SK-N-SH treated with all-trans-retinoic acid at 6 μM for 48 hours (cell line): Measurements from ENCODE around the gene CST7.

Source experiments
- ARNTL ChIP-seq: fragments of 450-650 bp; formaldehyde crosslinking; IDR thresholded peaks from 2 replicates; pipeline ENCODE4 v1.5.0; 2020; ENCODE audit warnings: low read depth, mild to moderate bottlenecking, moderate library complexity, borderline replicate concordance
- PATZ1 ChIP-seq: fragments of 250-450 bp; sonication (Bioruptor Pico); IDR thresholded peaks from 2 replicates; pipeline ENCODE4 v1.8.0; 2020; ENCODE audit warnings: mild to moderate bottlenecking, moderate library complexity, borderline replicate concordance
- PPARA ChIP-seq: fragments of 250-450 bp; sonication (Bioruptor Pico); IDR thresholded peaks from 2 replicates; pipeline ENCODE4 v1.5.0; 2020; ENCODE audit warnings: mild to moderate bottlenecking, borderline replicate concordance
- RARB ChIP-seq: fragments of 250-450 bp; sonication (Bioruptor Pico); IDR thresholded peaks from 2 replicates; pipeline ENCODE4 v1.8.0; 2021; ENCODE audit warnings: mild to moderate bottlenecking, moderate library complexity
- TOX ChIP-seq: fragments of 250-450 bp; sonication (Bioruptor Pico); IDR thresholded peaks from 2 replicates; pipeline ENCODE4 v1.8.0; 2021; ENCODE audit warnings: mild to moderate bottlenecking, moderate library complexity, borderline replicate concordance
- ZFP3 ChIP-seq: fragments of 250-450 bp; sonication (Bioruptor Pico); IDR thresholded peaks from 2 replicates; pipeline ENCODE4 v1.5.0; 2020; ENCODE audit warnings: mild to moderate bottlenecking, moderate library complexity

- no peak for TF ChIP-seq RARB (CRISPR knock-in tag)
- TF ChIP-seq TOX (CRISPR knock-in tag), result no peak
- no peak for TF ChIP-seq ZFP3 (CRISPR knock-in tag)
- TF ChIP-seq PPARA (CRISPR knock-in tag), result no peak
- TF ChIP-seq ARNTL (CRISPR knock-in tag), result no peak
- TF ChIP-seq PATZ1 (CRISPR knock-in tag), result no peak
Observed at GRCh38 chr20:24942679-24943078, 6.4 kb upstream of the CST7 start.
